ENCODE measurements around the gene VCAM1.

GRCh38 chr1:100720751-100721150, 1.2 kb downstream of the VCAM1 start:
- TF ChIP-seq, protein P1, sequence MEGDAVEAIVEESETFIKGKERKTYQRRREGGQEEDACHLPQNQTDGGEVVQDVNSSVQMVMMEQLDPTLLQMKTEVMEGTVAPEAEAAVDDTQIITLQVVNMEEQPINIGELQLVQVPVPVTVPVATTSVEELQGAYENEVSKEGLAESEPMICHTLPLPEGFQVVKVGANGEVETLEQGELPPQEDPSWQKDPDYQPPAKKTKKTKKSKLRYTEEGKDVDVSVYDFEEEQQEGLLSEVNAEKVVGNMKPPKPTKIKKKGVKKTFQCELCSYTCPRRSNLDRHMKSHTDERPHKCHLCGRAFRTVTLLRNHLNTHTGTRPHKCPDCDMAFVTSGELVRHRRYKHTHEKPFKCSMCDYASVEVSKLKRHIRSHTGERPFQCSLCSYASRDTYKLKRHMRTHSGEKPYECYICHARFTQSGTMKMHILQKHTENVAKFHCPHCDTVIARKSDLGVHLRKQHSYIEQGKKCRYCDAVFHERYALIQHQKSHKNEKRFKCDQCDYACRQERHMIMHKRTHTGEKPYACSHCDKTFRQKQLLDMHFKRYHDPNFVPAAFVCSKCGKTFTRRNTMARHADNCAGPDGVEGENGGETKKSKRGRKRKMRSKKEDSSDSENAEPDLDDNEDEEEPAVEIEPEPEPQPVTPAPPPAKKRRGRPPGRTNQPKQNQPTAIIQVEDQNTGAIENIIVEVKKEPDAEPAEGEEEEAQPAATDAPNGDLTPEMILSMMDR (conservative IDR thresholded peaks at IDR 0.05; ENCODE audit: low read depth, low read length) = no peak
- TF ChIP-seq POLR2A (IDR thresholded peaks at IDR 0.05; ENCODE audit: low read depth, low read length) (no peak), SMC3 (IDR thresholded peaks at IDR 0.05; ENCODE audit: low read depth, low read length) (no peak), CEBPB (IDR thresholded peaks at IDR 0.05; ENCODE audit: low read depth, low read length) (no peak), MAFK (IDR thresholded peaks at IDR 0.05; ENCODE audit: low read depth, low read length) (no peak), NFE2L2 (IDR thresholded peaks at IDR 0.05; ENCODE audit: low read depth, low read length) (no peak), FOS (IDR thresholded peaks at IDR 0.05; ENCODE audit: low read depth, low read length) (no peak), RFX5 (IDR thresholded peaks at IDR 0.05; ENCODE audit: low read depth, low read length) (no peak)
- TF ChIP-seq, protein P2, sequence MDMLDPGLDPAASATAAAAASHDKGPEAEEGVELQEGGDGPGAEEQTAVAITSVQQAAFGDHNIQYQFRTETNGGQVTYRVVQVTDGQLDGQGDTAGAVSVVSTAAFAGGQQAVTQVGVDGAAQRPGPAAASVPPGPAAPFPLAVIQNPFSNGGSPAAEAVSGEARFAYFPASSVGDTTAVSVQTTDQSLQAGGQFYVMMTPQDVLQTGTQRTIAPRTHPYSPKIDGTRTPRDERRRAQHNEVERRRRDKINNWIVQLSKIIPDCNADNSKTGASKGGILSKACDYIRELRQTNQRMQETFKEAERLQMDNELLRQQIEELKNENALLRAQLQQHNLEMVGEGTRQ (IDR thresholded peaks at IDR 0.05; ENCODE audit: low read depth, low read length) = no peak

All from IMR-90 (cell line).